HG03196 (cell line): Measurements from ENCODE around the gene PZP.
"Not testable (repeated sequence)": the region's sequence is repeated elsewhere in the genome, so short reads cannot be mapped to it uniquely, and the experiment has no call there.

Experiments used
- ATAC-seq: cut with Tn5 transposase; IDR thresholded peaks from one replicate; pipeline ENCODE4 v1.9.1; 2021; ENCODE audit not compliant: unreplicated experiment

Gene PZP

GRCh38 chr12:9208229-9208628, at the start of gene PZP:
TSS of gene PZP (minus strand) at chr12:9208395. CDS start at chr12:9208341, 54 bp downstream.
- no peak for ATAC-seq

- no peak for ATAC-seq
Measured at GRCh38 chr12:9256758-9257405, 48.7 kb upstream of the PZP start.

DNA sequence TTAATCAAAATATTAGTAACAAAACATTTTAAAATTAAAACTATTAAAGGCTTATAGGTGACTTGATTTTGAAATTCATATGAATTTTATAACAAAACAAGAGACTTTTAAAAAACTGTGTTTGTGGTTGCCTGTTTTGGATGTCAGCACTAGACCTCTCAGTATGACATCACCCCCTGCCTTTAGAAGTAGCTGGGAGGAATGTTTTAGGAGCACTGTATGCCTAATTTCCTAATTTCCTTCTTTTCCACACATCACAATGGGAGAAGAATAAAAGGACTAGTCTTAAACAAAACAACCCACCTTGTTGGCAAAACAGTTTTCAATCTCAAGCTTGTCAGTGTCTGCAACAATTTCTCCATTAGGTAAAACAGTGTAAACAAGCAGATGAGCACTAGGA, 48.1 kb upstream of the PZP start:
- ATAC-seq: no peak

DNA sequence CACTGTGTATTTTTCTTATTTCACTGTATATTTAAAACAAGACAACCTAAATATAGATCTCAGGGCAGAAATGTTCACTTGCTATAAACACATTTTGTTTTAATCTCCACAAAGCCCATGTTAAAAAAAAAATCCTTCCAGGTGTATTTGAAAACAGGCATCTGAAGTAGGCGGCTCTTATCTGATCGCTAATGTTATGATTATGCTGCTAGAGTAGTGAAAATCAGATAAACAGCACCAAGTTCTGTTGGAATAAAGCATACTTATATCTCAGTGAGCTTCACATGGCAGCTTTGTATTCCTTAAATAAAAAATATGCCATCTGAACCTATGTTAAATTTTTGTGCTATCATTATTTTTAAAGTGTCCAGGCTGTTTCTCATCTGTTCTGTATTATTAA, 47.6 kb upstream of the PZP start:
- no peak for ATAC-seq

DNA sequence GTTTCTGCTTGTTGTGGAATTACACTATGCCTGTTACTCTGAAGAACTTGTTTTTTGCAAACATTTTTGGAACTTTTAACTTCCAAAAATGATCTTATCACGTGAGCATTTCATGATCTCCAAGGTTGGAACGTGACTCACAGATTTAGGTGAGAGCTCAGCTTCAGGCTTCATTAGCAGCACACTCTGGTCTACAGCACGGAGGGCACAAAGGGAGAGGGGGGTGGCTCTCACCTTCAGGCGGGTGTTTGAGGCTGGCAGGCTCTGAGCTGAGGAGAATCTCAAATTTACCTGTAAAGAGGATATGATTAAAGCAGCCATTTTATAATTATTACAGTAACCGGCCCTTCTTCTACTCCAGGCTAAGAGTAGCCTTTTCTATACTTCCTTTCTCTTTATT, 45.3 kb upstream of the PZP start:
- no peak for ATAC-seq

DNA sequence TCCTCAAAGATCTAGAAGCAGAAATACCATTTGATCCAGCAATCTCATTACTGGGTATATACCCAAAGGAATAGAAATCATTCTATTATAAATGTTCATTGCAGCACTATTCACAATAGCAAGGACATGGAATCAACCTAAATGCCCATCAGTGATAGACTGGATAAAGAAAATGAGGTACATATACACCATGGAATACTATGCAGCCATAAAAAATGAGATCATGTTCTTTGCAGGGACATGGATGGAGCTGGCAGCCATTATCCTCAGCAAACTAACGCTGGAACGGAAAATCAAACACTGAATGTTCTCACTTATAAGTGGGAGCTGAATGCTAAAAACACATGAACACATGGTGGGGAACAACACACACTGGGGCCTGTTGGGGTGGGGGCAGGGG, 44.6 kb upstream of the PZP start:
- not testable (repeated sequence) for ATAC-seq

DNA sequence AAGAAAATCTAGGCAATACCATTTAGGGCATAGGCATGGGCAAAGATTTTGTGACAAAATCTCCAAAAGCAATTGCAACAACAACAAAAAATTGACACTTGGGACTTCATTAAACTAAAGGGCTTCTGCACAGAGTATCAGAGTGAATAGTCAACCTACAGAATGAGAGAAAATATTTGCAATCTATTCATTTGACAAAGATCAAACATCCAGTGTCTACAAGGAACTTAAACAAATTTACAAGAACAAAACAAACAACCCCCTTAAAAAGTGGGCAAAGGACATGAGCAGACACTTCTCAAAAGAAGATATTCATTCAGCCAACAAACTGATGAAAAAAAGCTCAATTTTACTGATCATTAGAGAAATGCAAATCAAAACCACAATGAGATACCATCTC, 44.1 kb upstream of the PZP start:
- no peak for ATAC-seq

DNA sequence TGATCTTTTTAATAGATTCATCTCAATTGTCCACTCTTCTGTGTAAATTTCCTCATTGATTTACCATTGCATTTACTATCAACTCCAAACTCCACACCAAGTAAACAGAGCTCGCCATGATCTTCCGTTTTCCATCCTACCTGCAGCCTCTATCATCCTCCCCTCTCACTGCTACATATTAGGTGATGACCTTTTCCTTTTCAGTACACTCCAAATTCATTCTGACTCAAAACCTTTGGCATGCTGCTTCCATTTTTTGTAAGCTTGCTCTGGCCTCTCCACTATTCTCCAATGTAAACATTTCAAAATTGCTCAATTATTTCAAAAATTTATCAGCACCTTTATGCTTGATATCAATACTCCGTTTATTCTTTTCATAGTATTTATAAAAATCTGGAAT, 40.2 kb upstream of the PZP start:
- no peak for ATAC-seq

DNA sequence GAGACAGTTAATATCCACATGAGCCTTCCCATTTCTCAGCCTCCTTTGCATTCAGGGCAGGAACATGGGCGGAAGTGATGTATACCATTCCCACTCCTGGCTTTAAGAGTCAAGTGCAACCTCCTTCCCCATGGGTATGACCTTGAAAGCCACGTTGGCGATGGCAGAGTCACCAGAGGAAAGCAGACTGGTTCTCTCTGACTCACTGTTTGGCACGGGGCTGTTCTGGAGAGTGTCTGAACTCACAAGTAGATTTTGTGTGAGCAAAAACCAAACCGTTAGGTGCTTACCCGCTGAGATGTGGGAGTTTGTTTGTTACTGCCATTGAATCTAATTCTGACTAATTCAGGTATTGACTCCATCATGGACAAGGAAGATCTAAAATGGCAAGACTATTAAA, 36.7 kb upstream of the PZP start:
- ATAC-seq: peak; percentile 70

GRCh38 chr12:9243999-9244649, 35.9 kb upstream of the PZP start:
- no peak for ATAC-seq

DNA sequence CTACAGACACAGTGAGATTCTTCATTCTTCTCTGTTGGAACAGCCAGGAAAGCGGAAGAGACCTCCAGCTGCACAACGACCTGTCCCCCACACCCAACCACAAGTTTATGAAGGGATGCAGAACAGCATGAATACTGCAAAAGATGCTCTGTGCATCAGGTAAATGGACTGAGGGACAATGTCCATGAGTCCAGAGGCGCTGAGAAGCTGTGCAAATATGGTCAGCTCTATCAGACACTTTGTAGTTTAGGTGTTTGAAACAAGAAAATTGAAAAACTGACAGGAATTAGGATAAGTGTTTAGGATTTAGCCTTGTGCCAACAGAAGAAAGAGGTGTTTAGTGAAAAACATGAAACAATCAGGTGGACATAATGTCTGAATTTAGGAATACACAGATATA, 33.1 kb upstream of the PZP start:
- ATAC-seq: no peak

- no peak for ATAC-seq
Measured at GRCh38 chr12:9240776-9241175, 32.6 kb upstream of the PZP start.

GRCh38 chr12:9240004-9240635, 31.9 kb upstream of the PZP start:
- not testable (repeated sequence) for ATAC-seq

- ATAC-seq: no peak
Measured at GRCh38 chr12:9237286-9237685, 29.1 kb upstream of the PZP start.

- no peak for ATAC-seq
Measured at GRCh38 chr12:9235519-9235918, 27.3 kb upstream of the PZP start.

DNA sequence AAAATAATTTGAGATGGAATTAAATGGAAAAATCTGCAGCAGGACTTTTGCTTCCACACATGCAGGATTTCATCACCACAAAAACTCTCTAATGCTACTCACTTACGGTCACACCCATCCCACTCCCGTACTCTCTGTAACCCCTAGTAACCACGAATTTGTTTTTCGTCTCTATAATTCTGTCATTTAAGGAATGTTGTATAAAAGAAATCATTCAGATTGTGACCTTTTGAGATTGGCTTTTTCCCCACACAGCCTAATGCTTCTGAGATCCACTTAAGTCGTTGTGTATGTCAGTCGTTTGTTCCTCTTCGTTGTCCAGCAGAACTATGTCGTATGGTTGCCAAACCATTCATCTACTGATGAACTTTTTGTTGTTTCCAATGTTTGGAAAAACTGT, 19.8 kb upstream of the PZP start:
- ATAC-seq: no peak

DNA sequence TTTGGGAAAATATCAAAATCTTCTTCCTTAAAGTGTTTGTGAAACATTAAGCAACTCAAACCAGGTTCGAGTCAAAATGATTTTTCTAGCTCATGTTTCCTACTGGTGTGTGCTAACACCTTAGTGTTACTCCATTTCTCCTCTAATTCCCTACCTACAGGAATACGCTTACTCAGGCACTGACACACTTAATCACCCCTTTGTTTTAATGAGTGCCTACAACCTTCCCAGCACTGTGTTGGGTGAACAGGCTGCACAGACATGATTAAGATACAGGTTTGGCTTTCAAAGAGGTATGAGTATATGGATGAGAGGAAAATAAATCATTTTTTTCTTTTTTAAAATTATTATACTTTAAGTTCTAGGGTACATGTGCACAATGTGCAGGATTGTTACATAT, 15.6 kb upstream of the PZP start:
- ATAC-seq: no peak

- ATAC-seq: no peak
Measured at GRCh38 chr12:9221483-9221882, 13.3 kb upstream of the PZP start.

- ATAC-seq: not testable (repeated sequence)
Measured at GRCh38 chr12:9221011-9221410, 12.8 kb upstream of the PZP start.

DNA sequence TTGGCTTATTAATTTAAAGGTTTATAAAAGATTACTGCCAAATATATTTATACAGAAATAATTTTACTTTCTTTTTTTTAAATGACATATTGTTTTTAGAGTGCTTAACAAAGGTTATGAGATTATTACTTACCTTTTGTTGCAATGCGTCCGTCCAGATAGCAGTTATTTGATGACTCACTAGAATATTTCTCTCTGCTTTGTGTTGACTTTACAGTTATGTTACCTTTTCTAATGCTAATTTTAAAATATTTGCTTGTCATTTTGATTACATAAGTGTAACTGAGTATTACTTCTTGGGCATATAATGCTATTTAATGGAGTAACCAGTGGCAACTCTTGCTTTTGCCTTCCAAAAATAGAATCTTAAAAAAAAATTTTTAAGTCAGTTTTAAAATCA, 6.3 kb upstream of the PZP start:
- ATAC-seq: no peak

DNA sequence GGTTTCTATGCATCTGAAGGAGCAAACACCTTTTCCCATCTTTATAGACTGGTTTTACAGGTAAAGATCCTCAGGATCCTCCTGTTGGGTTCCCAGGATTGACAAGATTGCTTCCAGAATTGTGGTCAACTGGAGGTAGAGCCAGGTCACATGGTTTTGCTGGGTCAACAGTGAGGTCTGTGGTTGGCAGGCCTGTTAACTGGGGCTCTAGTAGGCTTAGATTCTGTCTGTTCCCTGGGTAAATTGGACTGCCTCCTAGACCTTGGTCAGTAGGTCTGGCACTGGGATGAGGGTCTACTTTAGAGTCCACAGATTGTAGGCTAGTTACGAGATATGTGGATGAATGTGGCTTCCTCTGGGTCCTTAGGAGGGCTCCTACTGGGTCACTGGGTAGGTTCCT, 3.5 kb upstream of the PZP start:
- no peak for ATAC-seq

DNA sequence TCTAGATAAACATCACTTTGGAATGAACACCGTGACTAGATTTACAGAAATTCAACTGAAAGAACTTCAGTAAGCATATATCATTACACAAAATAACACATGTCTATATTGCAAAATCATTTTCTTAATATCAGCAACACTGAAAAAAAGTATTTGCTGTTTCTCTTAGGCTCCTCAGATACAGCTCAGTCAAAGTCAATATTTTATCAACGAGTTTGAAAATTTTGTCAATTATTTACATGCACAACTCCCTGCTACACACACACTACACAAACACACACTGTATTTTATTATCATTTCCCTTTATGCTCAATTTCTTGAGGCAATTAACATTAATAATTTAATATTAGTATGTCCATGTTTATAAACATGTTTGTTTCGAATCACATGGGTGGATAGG, 3.8 kb downstream of the PZP start:
- ATAC-seq: no peak

GRCh38 chr12:9198012-9198411, 10.2 kb downstream of the PZP start:
- ATAC-seq: no peak
